DOHH2 (cell line): ENCODE measurements around the gene PPFIA1.

Source experiments
- CTCF ChIP-seq: fragments of 200-600 bp; sonication (generic); IDR thresholded peaks from one replicate; pipeline ENCODE4 v1.5.1; 2014; ENCODE audit warnings: antibody characterized with exemption, mild to moderate bottlenecking, low read depth, low read length; ENCODE audit not compliant: poor library complexity, severe bottlenecking
- EZH2phosphoT487 ChIP-seq: fragments of 200-600 bp; sonication (generic); IDR thresholded peaks from 2 replicates; pipeline ENCODE4 v1.6.1; 2017; ENCODE audit warnings: borderline replicate concordance, mild to moderate bottlenecking, antibody characterized with exemption, low read length, moderate library complexity, mixed read lengths

- TF ChIP-seq CTCF, result no peak
- no peak for TF ChIP-seq EZH2phosphoT487
Observed at GRCh38 chr11:70371241-70371640, 100.8 kb downstream of the PPFIA1 start.
